Smooth muscle cell of the pulmonary artery (primary cell): ENCODE results near the gene PSME2. TPM values are rescaled to one million over a fixed set of nuclear protein-coding genes. Genes with fewer than 3 reads are reported as not detected.

Experiments
- total RNA-seq: library from RNA; depleted of rRNA; stranded (reverse); fragments of >200 nt; gene quantifications from 2 replicates; pipeline ENCODE4 v1.2.3, GENCODE V29; 2014

Gene PSME2, protein sequence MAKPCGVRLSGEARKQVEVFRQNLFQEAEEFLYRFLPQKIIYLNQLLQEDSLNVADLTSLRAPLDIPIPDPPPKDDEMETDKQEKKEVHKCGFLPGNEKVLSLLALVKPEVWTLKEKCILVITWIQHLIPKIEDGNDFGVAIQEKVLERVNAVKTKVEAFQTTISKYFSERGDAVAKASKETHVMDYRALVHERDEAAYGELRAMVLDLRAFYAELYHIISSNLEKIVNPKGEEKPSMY
- total RNA-seq = 58.8 and 64.5 TPM in 2 replicates

DNA sequence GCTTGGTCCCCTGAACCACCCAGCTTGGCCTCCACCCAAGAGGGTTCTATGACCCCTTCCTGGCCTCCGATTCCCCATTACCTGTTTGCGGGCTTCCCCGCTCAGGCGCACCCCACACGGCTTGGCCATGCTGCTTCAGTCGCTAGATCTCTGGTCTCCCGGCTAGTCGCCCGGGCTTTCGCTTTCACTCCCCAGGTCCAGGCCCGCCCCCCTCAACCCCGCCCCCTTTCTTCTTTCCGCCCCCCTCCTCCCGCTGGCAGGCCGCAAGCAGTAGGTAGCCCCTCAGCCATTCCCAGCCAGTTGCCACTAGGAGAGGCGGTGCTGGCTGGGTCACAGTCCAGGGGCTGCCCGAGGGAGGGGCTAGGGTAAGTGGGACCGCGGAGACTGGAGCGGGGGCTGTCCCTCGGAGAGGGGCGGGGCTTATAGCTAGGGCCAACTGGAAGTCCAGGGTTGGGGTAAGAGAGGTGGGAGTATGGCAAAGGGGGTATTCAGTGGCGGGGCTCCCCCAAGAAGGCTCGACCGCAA lies at the start of gene PSME2:
TSS of gene PSME2 (minus strand) at position 158 of the 525 bp plus-strand sequence. CDS start at position 129, 29 bp downstream.

DNA sequence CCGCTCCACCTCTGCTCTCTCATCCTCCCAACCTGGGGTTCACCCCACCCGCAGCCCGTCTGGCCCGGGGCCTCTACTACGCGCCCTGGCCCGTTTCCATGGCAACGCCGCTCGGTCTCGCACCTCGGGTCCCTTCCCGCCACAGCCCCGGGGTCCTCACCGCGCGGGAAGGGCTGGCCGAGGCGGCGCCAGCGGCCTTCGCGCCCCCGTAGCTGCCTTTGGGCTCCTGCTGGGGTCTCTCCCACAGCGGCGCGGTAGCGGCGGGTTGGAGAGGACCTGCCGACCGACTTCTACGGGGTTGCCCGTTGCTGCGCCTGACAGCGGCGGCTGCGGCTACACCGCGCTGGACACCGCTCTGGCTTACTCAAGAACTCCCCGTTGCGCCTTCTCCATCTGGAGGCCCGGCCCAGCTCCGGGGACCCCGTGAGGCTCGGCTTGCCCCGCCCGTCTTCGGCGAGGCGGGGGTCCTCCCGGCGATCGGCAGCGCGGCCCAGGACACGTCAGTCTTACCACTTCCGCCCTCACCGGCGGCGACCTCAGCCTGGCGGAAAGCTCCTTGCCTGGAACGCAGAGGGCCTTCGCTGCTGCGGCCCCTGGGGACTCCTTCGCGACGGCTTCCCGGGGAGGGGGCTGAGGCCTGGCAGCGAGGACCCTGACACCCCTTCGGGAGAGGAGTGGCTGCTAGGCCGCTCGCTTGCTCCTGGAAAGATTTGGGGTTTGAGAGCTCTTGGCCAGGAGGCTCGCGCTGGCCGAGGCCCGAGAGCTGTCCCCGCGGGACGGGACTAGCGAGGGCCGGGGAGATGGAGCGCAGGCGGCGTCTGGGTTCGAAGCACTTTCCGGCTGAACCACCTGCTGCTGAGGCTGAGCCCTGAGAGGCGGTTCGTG lies 49.0 kb upstream of the PSME2 start, which contains the start of gene TM9SF1:
TSS of gene TM9SF1 (minus strand) at position 256 of the 885 bp plus-strand sequence. CDS start 422 bp downstream, outside the sequence.

DNA sequence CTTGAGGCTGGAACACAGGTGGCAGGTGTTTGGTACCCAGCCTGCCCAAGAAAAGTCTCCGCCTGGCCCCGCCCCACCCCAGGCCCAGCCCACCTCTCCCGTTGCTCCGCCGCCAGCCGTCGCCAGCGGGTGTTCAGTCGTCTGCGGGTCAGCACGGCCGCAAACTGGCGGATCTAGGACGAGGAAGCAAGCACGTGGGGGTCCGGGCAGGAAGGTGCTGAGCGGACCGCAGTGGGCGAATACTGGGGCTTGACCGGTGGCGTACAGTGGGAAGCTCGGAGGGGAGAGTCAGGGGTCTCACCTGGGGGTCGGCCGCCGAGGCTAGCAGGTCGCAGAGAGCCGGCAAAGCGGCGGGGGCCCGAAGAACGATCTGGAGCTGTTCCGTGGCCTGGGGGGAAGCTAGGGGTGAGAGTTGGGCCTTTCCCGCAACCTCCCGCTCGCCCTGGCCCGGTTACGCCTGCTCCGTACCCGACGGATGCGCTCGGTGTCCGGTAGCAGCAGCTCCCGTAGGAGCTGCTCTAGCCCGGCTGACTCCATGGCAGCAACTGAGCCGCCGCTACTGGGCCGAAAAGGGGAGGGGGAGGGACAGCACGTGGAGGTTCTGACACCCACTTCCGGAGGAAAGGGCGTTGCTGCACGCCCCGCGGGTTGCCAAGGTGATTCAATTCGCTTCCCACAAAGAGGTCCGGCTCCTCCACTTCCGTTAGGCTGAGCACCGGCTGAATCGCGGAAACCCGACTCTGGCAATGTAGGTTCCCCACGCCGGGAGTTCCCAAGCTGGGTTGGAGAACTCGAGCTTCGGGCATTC lies 42.0 kb upstream of the PSME2 start, which contains the start of gene IPO4:
TSS of gene IPO4 (minus strand) at position 566 of the 808 bp plus-strand sequence. CDS start at position 537, 29 bp downstream.

DNA sequence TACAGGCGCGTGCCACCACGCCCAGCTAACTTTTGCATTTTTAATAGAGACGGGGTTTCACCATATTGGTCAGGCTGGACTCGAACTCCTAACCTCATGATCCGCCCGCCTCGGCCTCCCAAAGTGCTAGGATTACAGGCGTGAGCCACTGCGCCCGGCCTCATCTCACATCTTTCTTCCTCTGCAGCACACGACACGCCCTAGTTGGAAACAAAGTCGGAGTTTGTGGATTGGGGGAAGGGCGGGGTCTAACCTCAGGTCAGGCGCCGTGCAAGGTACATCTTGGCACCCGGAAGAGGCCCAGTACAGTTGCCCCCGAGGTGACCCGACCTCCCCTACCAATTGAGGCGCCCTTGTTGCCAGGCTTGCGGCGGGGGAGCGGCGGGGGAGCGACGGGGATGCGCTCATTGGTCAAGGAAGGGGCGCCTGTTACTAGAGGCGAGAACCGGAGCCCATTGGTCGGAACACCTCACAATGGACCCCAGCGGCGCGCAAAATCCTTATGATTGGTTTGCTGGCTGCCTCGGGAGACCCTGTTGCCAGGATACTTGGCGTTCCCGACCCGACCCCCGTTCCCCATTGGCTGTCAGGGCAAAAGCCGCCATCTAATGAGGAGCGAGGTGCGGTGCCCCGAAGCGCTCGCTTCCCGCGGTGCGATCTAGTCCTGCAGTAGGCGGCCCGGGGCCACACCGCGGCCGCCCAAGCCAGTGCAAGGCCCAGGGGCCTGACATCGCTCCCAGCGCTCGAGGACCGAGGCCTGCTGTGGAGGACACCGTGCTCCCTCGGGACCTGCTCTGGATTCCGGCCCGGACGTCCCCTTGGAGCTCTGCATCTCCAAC lies 25.2 kb upstream of the PSME2 start, which contains the start of gene REC8:
TSS of gene REC8 (plus strand) at position 659 of the 839 bp plus-strand sequence. CDS start 473 bp downstream, outside the sequence.

DNA sequence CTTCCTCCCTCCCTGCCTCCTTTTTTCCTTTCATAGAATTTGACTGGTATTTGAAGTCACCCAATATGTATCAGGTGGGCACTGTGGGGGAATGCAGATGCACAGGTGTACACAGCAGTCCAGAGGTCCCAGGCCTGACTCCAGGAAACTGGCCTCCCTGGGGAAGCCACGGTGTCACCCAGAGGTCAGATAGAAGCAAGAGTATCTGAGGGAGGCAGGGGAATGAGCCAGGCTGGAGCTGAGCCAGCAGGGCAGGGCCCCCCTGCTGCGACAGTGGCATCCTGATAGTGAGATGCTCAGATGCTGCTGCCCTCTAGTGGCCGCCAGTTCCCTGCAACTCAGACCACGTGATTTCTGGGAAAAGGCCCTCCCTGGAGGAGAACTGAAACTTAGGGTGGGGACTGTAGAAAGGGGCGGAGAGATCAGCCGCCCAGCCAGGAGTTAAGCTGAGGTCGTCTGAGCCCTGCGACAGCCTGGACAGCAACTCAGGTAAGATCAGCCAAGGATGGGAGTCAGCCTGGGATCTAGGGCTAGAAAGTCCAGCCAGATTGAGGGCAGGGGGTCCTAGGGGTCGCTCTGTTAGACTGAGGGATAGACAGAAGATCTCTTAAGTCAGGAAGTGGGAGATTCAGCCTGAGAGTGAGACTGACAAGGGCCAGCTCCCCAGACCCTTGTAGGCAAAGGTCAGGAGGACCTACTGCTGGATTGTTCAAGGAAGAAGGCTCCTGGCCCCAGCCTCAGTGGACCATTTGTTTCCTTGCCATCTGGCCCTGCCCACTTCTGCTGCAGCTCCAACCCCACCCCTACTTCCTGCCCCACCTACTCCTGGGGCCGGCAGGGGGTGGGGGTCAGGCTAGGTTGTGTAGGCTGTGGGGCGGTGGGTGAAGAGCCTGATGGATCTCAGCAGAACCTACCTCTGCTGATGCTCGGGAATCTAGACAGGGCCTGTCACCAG lies 14.7 kb upstream of the PSME2 start, which contains the start of gene IRF9:
TSS of gene IRF9 (plus strand) at position 416 of the 955 bp plus-strand sequence. CDS start 880 bp downstream, outside the sequence.

DNA sequence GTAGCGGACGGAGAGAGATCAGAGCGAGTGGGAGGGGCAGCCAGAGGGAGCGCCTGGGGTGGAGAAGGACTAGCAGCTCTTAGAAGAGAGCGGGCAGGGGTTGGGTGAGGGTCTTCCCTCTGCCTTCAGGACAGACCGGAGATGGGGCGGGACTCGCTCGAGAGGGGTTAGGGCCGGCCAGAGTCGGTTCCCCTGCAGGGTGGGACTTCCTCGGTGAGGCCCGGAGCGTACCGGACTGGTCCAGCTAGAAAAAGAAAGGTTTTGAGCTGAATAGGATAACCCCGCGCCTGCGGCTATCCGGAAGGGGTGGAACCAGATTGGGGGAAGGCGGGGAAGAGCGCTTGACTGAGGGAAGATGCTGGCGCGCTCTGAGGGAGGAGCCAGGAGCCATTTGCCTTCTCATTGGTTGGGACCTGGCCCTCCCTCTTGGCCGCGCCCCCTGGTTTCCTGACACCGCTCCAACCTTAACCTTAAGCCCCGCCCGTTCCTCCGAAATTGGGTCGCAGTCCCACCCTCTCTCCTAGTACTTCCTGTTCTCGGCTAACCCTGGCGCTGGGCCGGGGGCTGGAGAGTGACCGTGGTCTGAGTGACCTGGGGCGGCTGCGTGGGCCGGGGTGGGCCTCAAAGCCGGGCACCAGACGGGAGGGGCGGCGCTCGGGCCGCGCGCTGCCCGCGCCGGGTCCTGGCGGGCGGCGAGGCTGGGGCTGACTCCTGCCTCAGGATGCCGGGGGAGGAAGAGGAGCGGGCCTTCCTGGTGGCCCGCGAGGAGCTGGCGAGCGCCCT lies 759 bp upstream of the PSME2 start, which contains the start of gene RNF31:
TSS of gene RNF31 (plus strand) at position 521 of the 783 bp plus-strand sequence. CDS start at position 722, 201 bp downstream.

DNA sequence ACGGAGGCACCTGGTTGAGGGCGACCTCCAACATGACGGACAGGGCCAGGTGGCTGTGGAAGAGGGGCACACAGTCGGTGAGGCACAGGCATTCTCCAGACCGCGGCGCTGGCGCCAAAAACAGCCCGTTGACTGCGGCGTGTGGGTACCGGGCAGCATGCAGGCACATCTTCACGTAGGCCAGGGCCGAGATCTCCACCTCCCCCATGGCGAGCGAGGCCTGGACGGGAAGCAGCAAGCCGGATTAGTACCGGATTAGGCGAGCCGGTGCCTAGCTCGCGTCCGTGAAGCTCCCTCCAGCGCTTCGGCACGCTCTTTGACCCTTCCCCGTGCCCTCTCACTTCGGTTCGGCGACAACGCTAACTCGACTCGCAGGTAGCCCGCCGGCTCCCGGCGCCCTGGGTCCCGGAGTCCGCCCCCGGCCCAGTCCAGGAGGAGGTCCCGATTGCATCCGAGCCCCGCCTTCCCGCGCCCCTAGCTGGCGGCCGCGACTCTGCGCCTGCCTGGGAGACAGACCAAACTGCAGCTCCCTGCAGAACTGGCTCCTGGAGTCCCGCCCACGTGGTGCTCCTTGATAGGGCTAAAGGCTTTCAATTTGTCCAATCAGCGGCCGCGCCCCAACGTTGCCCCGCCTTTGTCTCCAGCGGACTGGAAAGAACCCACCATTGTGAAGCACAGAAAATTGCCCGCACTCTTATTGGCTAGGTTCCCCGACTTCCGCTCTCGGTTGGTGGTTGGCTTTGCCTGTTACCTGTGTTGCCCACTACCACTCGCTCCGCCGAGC lies 5.1 kb downstream of the PSME2 start, which contains the start of gene EMC9:
TSS of gene EMC9 (minus strand) at position 495 of the 784 bp plus-strand sequence. CDS start at position 208, 287 bp downstream.

DNA sequence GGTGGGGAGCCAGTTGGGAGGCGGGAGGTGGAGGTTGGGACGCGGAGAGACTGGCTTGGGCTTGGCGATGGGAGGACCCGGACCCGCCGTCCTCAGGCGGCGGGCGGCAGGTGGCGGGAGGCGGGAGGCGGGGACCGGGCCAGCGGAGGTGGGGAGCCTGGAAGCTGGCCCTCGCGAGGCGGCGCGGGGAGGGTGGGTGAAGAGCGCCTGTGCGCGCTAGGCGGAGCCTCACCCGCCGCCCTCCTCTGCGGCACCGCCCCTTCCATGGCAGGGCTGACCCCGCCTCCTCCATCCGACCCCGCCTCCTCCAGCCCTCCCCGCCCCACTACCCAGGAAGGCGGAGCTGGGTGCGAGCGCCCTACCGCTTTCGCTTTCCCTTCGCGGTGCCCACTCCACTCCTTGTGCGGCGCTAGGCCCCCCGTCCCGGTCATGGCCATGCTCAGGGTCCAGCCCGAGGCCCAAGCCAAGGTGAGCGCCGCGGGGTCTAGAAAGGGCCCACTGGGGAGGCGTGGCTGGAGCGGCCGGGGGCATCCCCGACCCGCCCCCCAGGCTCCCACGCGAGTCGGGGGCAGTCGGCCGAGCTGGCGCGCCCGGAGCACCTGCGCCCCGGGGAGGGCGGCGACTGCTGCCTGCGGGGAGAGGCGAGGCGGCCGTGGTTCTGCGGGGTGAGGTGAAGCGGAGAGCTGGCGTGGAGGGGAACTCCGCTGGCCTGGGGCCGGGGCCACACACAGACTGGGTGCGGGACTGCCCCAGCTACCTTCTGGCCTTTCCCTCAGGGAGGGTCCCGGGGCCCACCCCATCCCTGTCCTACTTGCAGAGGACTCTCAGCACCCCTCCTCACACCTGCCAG lies 10.4 kb downstream of the PSME2 start, which contains the start of gene PSME1:
TSS of gene PSME1 (plus strand) at position 361 of the 850 bp plus-strand sequence. CDS start at position 430, 69 bp downstream.

DNA sequence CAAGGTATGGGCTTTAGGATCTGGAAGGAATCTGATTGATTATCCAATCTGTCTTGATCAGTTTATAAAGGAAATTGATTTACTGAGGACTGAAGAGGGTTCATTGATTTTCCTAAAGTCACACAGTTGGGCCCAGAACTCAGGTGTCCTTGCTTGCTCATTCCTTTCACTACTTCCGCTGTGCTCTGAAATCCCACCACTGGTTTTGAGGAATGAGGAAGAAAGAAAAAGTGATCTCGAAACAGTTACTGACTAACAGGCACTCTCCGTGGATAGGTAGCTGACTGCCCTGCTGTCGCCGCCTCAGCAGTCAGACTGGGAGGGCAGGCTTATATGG lies 16.1 kb downstream of the PSME2 start, which contains the start of gene FITM1:
TSS of gene FITM1 (plus strand) at position 280 of the 337 bp plus-strand sequence. CDS start 905 bp downstream, outside the sequence.

DNA sequence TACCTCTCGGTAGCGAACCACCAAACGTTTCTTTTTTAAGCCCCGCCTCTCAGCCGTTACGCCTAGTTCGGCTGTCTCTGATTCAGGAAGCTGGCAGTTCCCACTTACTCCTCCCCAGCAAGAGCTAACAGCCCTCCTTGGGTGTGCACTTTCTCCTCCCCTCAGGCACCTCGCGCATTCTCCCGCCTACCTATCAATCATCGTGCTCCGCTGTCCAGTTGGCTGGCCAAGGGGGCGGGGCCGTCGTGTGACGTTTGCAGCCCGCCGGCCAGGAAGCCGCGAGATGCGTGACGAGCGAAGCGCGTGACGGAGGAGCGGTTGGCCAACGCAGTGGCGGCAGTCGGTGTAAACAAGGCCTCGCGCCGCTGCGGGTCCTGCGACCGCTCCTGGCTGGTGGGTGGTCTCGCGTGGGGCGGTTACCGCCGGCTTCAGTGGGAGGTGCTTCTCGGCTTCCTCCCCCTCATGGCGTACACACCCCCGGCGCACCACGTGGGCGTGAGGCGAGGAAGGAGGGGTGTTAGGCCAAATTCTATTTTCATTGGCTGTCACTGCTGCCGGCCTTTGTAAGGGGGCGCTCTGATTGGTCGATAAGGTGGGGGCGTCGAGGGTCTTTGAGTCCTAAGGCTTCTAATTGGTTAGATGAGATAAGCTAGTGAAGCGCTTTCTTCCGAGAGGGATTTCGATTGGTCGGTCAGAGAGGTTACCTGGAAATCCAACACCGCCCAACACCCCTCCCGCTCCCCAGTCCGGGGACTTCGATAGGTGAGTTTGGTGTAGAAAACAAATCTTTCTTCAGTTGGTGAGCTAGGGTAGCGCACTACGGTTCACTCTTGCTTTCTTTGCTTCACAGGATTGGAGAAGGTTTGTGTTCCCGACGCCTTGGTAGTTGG lies 31.6 kb downstream of the PSME2 start, which contains the start of the genes DCAF11 and NRL:
TSS of gene DCAF11 (plus strand) at position 246 of the 890 bp plus-strand sequence. CDS start 818 bp downstream, outside the sequence.
TSS of gene NRL (minus strand) at position 418 of the 890 bp plus-strand sequence. CDS start 32,101 bp downstream, outside the sequence.

DNA sequence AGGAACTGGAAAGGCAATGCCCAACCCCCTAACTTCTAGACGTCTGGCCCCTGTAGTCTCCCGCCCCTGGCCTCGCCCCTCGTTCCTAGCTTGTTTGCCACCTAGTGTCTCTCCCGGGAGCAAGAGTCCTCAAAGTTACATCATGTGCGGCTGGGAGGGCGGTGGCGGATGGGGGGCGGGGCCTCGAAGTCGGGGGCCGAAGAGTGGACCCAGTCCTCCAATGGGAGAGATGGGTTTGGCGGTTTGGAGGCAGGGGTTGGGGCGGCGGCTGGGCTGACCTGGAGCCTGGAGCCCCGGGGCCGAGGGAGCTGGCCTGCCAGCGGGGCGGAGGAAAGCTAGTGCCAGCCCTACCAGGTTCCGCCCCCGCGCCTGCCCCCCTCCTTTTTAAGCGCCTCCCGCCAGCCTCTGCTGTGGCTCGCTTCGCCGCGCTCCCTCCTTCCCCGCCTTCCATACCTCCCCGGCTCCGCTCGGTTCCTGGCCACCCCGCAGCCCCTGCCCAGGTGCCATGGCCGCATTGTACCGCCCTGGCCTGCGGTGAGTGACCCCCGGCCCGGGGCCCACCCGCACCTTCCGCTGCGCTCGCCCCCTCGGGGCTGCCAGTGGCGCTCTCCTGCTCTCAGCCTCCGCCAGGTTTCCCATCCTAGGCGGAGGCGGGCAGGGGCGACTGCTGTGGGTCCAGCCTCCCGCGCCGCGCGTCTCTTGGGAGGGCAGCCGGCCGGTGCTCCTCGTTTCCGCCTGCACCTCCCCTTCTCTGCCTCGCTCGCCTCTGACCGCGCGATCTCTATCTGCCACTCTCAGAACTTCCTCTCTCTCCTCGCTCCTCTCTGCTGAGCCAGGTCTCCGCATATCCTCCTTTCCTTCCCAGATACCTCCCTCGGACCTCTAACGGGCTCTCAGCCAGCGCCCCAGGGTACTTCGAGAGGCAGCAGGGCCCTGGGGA lies 52.2 kb downstream of the PSME2 start, which contains the start of gene PCK2:
TSS of gene PCK2 (plus strand) at position 411 of the 940 bp plus-strand sequence. CDS start at position 506, 95 bp downstream.

